Keratinocyte (primary cell): ENCODE results near the gene LMBR1. TPM values are rescaled to one million over a fixed set of nuclear protein-coding genes. Genes with fewer than 3 reads are reported as not detected.

Experiments used
- DNase-seq: peaks from one replicate; pipeline ENCODE4 v3.0.0-alpha.2; 2011; ENCODE audit warnings: low read depth, missing footprints, low spot score
- FAIRE-seq: peaks from 2 replicates; lab custom pipeline; 2011; peaks lifted over from hg19 to GRCh38; lab: Jason Lieb, UNC
- H2AFZ ChIP-seq: 2 replicates; pipeline ENCODE4 v1.6.0; 2012; ENCODE audit warnings: low read length, control low read depth, inconsistent platforms; ENCODE audit not compliant: control insufficient read depth
- H3K27ac ChIP-seq: 2 replicates; pipeline ENCODE4 v1.5.1; 2011; ENCODE audit warnings: low read length; ENCODE audit not compliant: control insufficient read depth, insufficient read depth
- H3K27me3 ChIP-seq: 3 replicates; pipeline ENCODE4 v1.6.0; 2011; ENCODE audit warnings: low read length; ENCODE audit not compliant: control insufficient read depth, insufficient read depth; ENCODE audit errors: extremely low read depth
- H3K36me3 ChIP-seq, 2 experiments: 2 replicates in 1 of 2; 3 replicates in 1 of 2; pipeline ENCODE4 v1.5.1; 2011; ENCODE audit warnings: low read length in 2 of 2, mild to moderate bottlenecking in 1 of 2; ENCODE audit not compliant: control insufficient read depth in 2 of 2, insufficient read depth in 2 of 2; ENCODE audit errors: extremely low read depth in 1 of 2
- H3K4me1 ChIP-seq: 3 replicates; pipeline ENCODE4 v1.5.1; 2011; ENCODE audit warnings: low read length; ENCODE audit not compliant: control insufficient read depth, insufficient read depth; ENCODE audit errors: extremely low read depth
- H3K4me2 ChIP-seq: 3 replicates; pipeline ENCODE4 v1.6.0; 2011; ENCODE audit warnings: low read depth, low read length; ENCODE audit not compliant: control insufficient read depth, insufficient read depth; ENCODE audit errors: extremely low read depth
- H3K4me3 ChIP-seq, 3 experiments: fragments of 200-600 bp in 1 of 3; sonication (generic) in 1 of 3; 2 replicates in 2 of 3; 3 replicates in 1 of 3; pipeline ENCODE4 v1.5.1; 2011 to 2016; ENCODE audit warnings: low read length in 3 of 3, mild to moderate bottlenecking in 3 of 3, control low read depth in 2 of 3, inconsistent platforms in 1 of 3, low read depth in 1 of 3, mixed read lengths in 1 of 3, mixed run types in 1 of 3, moderate library complexity in 1 of 3; ENCODE audit not compliant: control insufficient read depth in 2 of 3, insufficient read depth in 2 of 3; ENCODE audit errors: extremely low read depth in 1 of 3
- H3K79me2 ChIP-seq: 2 replicates; pipeline ENCODE4 v1.6.0; 2012; ENCODE audit warnings: low read length; ENCODE audit not compliant: control insufficient read depth, insufficient read depth
- H3K9ac ChIP-seq: 3 replicates; pipeline ENCODE4 v1.6.0; 2011; ENCODE audit warnings: low read length; ENCODE audit not compliant: control insufficient read depth, insufficient read depth; ENCODE audit errors: extremely low read depth
- H3K9me1 ChIP-seq: 3 replicates; pipeline ENCODE4 v1.6.0; 2011; ENCODE audit warnings: low read length; ENCODE audit not compliant: control insufficient read depth, insufficient read depth; ENCODE audit errors: extremely low read depth
- H3K9me3 ChIP-seq: 2 replicates; pipeline ENCODE4 v1.5.1; 2012; ENCODE audit warnings: low read depth, low read length; ENCODE audit not compliant: control insufficient read depth
- H4K20me1 ChIP-seq: 3 replicates; pipeline ENCODE4 v1.6.0; 2011; ENCODE audit warnings: low read length; ENCODE audit not compliant: control insufficient read depth, insufficient read depth; ENCODE audit errors: extremely low read depth
- EZH2 ChIP-seq: IDR thresholded peaks from one replicate; pipeline ENCODE4 v1.6.1; 2012; ENCODE audit warnings: inconsistent platforms, mild to moderate bottlenecking, low read length, moderate library complexity
- dilution Hi-C: fragments of 300-500 bp; cut with MboI; formaldehyde crosslinking; loops from one replicate; pipeline ENCODE4 v1.7.0; 2020; ENCODE audit warnings: low sequenced_read_pairs; ENCODE audit not compliant: extremely low pct_ligation_motif_present
- polyA plus RNA-seq, 5 experiments: library from polyadenylated mRNA; depleted of rRNA in 3 of 5; stranded (reverse) in 3 of 5; stranded (forward) in 1 of 5; unstranded in 1 of 5; fragments of >200 nt; gene quantifications; 1 replicate in 1 of 5; 2 replicates in 3 of 5; 3 replicates in 1 of 5; pipeline versions ENCODE4 v1.2.1 to v1.2.3, GENCODE V29; 2011 to 2012; ENCODE audit warnings: missing spikeins in 2 of 5, low read depth in 1 of 5, low replicate concordance in 1 of 5
- TF ChIP-seq, protein P1 (sequence below), 3 experiments: IDR thresholded peaks in 1 of 3; conservative IDR thresholded peaks in 1 of 3; optimal IDR thresholded peaks in 1 of 3; 2 replicates in 2 of 3; 3 replicates in 1 of 3; pipeline versions ENCODE3 to v1.5.1; 2011; ENCODE audit warnings: low read length in 3 of 3, mild to moderate bottlenecking in 3 of 3, moderate library complexity in 2 of 3, control low read depth in 1 of 3, inconsistent platforms in 1 of 3; ENCODE audit not compliant: insufficient read depth in 2 of 3; ENCODE audit errors: extremely low read depth in 1 of 3

The LMBR1 gene
- polyA plus RNA-seq, 1 donor (not counting 4 experiments of a cell fraction or from before 2014, with no cell fraction given) = 30.2 TPM

DNA sequence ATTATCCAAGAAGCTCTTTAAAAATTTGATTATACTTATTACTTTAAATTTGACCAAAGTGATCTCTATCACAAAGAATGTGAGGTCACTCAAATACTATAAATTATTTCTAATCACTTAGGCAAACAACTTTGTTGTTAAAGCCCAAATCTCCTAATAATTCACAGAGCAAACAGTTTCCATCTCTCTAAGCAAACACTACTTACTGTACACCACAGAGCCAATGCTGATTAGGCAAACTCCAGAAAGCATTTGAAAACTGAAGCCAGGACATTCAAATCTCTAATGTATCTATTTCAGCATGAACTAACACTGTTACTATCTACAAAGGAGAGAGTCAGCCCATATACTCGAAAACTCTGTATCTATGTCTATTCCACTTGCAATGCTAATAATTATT lies 145.3 kb downstream of the LMBR1 start:
- no peak for FAIRE-seq
- H3K79me2 ChIP-seq = no peaks in the 10 kb centered on the region
- no peak for TF ChIP-seq EZH2
- TF ChIP-seq, protein P1, sequence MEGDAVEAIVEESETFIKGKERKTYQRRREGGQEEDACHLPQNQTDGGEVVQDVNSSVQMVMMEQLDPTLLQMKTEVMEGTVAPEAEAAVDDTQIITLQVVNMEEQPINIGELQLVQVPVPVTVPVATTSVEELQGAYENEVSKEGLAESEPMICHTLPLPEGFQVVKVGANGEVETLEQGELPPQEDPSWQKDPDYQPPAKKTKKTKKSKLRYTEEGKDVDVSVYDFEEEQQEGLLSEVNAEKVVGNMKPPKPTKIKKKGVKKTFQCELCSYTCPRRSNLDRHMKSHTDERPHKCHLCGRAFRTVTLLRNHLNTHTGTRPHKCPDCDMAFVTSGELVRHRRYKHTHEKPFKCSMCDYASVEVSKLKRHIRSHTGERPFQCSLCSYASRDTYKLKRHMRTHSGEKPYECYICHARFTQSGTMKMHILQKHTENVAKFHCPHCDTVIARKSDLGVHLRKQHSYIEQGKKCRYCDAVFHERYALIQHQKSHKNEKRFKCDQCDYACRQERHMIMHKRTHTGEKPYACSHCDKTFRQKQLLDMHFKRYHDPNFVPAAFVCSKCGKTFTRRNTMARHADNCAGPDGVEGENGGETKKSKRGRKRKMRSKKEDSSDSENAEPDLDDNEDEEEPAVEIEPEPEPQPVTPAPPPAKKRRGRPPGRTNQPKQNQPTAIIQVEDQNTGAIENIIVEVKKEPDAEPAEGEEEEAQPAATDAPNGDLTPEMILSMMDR (optimal IDR thresholded peaks at IDR 0.05 in 1 of 3, IDR thresholded peaks at IDR 0.05 in 1 of 3, conservative IDR thresholded peaks at IDR 0.05 in 1 of 3; ENCODE audit: extremely low read depth in 1 of 3, insufficient read depth in 2 of 3, low read length in 3 of 3) = no peak
- H3K27me3 ChIP-seq = no peaks in the 10 kb centered on the region
- no peak for DNase-seq
- no peak overlapping the region for H3K4me2 ChIP-seq
- H2AFZ ChIP-seq = no peak overlapping the region
- H3K9me3 ChIP-seq = no peaks in the 10 kb centered on the region
- no peak overlapping the region for H3K4me3 ChIP-seq
- no peak overlapping the region for H3K9ac ChIP-seq
- peaks cover 3% of the 10 kb centered on the region for H3K4me1 ChIP-seq
- H3K9me1 ChIP-seq = no peaks in the 10 kb centered on the region
- peaks cover 0 to under 1% of the 10 kb centered on the region in 2 experiments for H3K36me3 ChIP-seq
- H3K27ac ChIP-seq = no peak overlapping the region
- no peaks in the 10 kb centered on the region for H4K20me1 ChIP-seq
- dilution Hi-C loops = no loop called here

DNA sequence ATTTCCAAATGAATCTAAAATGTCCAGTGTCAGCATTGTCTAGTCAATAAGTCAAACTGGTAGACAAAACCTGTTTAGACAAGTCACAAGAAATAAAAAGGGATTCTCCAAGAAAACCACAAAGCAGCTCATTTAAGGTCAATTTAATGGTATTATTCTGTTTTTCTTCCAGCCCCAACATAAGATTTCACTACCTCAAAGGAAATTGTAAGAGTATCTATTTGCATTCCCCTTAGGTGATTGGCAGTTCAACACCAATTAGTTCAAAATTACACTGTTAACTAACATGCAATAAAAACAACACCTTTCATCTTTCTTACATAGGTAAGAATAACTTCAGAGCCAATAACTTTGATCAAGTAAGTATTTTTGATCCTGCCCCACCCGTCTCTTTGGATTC lies 146.1 kb downstream of the LMBR1 start:
- H3K27me3 ChIP-seq = no peaks in the 10 kb centered on the region
- no peaks in the 10 kb centered on the region for H3K9me1 ChIP-seq
- H3K4me1 ChIP-seq = peaks cover 3% of the 10 kb centered on the region
- TF ChIP-seq EZH2 = no peak
- TF ChIP-seq, protein P1 (optimal IDR thresholded peaks at IDR 0.05 in 1 of 3, IDR thresholded peaks at IDR 0.05 in 1 of 3, conservative IDR thresholded peaks at IDR 0.05 in 1 of 3; ENCODE audit: extremely low read depth in 1 of 3, insufficient read depth in 2 of 3, low read length in 3 of 3) = no peak
- dilution Hi-C loops = no loop called here
- no peaks in the 10 kb centered on the region for H3K36me3 ChIP-seq
- no peak overlapping the region for H3K27ac ChIP-seq
- H3K79me2 ChIP-seq = no peaks in the 10 kb centered on the region
- H3K4me3 ChIP-seq = no peak overlapping the region
- H3K9ac ChIP-seq = no peak overlapping the region
- no peaks in the 10 kb centered on the region for H3K9me3 ChIP-seq
- H4K20me1 ChIP-seq = no peaks in the 10 kb centered on the region
- H3K4me2 ChIP-seq = no peak overlapping the region
- FAIRE-seq (no peak), DNase-seq (no peak)
- no peak overlapping the region for H2AFZ ChIP-seq
